GM21360 (cell line): ENCODE results near the gene HEPHL1.

ENCODE experiments used
- ATAC-seq: cut with Tn5 transposase; IDR thresholded peaks from one replicate; pipeline ENCODE4 v1.9.1; 2021; ENCODE audit warnings: mild to moderate bottlenecking, moderate library complexity; ENCODE audit not compliant: unreplicated experiment

HEPHL1 gene

DNA sequence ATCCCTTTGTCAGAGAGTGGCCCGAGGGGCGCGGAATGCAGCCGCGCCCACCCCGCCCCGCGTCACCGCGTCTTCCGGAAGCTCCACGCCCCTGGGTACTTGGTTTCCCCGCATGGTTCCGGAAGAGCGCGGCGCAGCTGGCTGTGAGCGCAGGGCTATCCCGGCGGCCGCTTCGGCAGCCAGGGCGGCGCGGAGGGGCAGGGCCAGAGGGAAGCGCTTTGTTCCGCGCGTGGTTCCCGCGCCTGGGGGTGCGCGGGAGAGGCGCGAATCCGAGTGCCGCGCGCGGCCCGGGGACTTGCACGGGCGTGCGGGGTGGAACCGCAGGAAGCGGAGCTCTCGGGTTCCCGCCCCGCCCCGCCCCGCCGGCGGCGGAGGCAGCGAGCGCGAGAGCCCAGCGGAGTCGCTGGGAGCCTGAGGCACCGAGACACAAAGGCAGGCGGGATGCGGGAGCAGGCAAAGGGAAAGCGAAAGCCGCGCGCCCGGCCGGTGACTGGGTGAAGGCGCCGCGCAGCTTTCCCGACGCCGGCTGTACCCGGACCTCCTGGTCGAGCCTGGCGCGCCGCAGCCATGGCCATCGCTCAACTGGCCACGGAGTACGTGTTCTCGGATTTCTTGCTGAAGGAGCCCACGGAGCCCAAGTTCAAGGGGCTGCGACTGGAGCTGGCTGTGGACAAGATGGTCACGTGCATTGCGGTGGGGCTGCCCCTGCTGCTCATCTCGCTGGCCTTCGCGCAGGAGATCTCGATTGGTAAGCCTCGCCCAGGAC lies 107.8 kb downstream of the HEPHL1 start, which contains the start of gene PANX1:
PANX1 (plus strand) TSS at position 96 of the 766 bp plus-strand sequence; CDS start at position 568, 472 bp downstream.
- ATAC-seq, result peak; percentile 81

DNA sequence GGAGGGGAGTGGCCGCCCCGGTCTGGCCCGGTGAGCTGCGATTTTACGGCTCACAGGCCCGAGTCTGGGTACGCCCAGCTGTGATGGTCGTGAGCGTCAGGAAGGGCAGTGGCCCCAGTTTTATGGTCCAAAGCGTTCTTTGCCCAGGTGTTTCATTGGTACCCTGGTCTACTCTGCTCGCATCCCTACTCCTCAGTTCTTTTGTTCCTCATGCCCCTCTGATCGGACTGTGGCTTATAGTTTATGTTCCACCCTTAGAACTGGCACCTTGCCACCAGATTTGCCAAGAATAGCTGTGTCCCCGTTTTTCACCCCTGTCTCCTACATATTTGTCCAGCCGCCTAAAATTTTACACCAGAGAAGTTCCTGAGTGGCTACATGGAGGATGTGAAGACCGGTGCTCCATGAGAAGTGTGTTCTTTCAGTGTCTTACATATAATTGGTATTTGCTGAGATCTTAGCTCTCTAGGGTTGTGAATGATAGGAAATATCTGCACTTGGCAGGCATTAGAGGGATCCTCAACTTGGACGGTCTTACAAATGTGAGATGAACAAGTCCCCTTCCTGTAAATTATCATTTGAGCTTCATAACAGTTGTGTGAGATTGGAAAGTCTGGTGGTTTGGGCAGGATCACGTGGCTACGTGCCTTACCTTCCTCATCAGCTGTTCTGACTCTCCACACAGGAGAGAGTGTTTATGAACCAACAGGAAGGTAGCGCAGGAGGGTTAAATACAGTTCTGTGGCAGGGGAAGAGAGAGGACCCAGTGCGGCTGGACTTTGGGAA lies 108.6 kb downstream of the HEPHL1 start:
- no peak for ATAC-seq

DNA sequence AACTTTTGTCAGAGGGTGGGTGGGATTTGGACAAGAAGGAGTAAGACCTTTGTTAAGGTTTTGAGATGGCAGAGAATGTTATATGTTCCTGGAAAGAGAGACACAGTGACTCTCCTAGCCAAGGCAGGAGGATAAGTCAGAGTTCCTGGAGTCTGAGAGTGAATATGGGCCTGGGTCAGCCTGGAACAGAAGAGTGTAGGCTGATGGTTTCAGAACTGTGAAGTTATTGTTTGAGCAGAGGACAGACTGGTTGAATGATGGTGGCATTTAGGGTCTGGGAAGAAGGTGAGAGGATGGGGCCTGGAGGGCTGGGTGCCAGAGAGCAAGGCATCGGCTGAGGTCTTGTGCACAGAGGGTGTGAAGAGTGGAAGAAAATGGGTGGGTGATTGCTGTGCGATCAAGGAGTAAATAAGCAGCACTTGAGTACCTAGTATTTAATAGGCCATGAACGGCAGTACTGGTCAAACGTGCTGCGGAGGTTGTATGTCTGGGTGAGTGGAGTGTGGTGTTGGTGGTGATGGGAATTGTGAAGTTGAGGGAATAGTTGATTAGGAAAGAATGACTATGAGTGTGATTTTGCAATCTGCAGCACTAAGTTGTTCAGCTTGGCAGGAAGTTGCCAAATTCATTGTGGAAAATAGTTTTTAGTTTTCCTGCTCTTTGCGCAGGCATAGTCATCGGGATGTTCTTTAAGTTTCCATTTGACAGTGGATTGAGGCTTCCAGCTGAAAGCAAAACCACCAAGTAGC lies 109.3 kb downstream of the HEPHL1 start:
- ATAC-seq, result no peak

DNA sequence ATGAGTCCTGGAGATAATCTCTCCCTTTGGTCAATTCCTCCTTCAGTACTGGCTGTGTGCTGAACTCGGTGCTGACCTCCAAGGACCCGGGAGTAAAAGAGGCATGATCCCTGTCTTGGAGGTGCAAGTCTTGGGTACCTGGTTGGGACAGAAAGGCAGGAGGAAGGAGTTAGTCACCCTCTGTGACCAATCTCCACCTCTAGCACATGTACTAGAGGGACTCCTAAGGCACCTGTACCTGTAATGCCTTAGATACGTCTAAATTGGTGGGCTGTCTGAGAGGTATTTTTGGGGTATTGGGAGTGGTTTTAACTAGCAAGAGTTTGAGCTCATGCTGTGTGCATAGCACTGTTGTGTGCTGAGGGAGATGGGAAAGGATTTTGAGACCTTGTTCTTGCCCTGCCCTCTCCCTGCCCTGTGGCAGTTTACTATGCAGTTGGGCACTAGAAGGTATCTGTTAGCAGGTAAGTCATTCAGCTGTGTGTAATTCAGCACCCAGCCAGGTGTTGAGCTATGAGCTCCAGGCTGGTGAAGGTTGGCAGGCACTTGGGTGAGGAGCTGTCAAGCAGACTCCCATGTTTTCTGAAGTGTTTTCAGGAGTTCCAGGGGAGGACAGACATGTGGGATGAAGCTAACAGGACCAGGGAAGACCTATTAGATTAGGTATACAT lies 110.0 kb downstream of the HEPHL1 start:
- ATAC-seq, result no peak

DNA sequence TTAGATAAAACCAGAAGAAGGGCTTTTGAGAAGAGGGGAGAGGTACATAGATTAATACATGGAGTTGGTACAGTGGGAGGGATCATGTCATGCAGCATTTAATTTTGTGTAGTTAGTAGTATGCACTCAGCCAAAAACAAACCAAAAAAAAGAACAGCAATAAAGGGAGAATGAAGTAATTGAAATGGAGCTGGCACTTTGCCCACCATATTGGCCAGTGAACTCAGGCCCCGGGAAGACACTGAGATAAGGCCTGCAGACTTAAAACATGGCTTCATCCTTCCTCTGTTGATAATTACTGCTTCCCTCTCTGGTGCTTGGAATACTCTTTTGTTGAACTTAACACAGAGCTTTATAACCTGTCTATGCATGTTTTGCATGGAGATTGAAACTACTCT lies 110.6 kb downstream of the HEPHL1 start:
- ATAC-seq, result no peak

DNA sequence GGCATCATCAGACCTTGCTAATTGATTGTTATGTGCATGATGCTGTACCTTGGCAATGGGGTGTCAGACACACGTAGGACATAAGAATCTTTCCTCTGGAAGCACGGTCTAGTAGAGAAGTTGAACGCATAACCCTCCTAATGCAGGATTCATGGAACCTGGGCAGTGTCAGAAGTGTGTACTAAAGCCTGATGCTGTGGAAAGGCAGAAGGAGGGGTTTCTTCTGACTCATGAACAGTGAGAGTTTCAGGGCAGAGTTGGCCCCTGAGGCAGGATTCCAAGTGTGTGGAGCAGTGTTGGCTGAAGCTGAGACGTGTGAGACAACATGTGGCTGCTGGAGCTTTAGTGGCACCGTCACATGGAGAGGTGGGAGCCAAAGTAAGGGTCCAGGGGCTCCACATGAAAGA lies 111.0 kb downstream of the HEPHL1 start:
- no peak for ATAC-seq

DNA sequence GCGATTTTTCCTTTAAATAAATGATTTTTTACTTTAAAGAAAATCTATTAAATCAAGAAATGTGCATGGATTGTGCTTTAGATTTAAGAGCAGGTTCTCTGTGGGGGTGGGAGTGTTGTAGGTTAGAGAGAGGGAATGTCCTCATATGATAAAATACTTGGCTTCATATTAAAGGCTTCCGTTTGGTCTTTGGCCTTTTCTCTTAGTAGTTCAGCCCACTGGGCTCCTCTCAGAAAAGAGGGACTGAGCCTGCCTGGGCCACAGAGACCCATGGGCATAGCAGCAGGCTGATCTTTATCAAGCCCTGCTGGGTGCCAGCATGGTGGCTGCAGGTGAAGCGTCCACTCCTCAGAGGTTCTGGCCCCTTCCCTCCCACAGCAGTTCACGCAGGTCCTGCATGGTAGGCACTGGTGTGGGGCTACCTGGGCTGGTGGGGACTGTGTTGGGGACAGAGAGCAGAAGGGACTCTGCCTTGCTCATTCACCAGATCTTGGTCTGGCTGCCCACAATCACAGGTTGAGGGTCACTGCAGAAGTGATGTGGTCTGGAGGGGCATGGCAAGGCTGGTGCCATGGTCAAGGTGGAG lies 111.8 kb downstream of the HEPHL1 start:
- ATAC-seq, result no peak

DNA sequence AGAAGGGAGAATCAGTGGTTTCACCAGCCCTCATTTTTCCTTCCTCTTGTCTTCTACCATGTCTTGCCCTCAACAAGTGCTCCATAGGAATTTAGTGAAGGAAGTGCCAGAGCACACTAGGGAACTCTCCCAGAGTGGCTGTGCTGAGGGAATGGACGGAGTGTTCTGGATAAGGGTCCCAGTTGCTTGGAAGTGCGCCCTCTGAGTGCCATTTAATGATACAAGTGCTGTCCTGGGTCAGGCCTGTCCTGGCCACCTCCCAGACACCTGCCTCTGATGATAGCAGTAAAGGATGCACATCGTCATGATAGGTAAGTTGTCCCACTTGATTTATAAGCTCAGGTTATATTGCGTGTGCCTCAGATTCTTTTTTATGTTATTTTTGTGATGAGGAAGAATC lies 112.6 kb downstream of the HEPHL1 start:
- ATAC-seq, result no peak

DNA sequence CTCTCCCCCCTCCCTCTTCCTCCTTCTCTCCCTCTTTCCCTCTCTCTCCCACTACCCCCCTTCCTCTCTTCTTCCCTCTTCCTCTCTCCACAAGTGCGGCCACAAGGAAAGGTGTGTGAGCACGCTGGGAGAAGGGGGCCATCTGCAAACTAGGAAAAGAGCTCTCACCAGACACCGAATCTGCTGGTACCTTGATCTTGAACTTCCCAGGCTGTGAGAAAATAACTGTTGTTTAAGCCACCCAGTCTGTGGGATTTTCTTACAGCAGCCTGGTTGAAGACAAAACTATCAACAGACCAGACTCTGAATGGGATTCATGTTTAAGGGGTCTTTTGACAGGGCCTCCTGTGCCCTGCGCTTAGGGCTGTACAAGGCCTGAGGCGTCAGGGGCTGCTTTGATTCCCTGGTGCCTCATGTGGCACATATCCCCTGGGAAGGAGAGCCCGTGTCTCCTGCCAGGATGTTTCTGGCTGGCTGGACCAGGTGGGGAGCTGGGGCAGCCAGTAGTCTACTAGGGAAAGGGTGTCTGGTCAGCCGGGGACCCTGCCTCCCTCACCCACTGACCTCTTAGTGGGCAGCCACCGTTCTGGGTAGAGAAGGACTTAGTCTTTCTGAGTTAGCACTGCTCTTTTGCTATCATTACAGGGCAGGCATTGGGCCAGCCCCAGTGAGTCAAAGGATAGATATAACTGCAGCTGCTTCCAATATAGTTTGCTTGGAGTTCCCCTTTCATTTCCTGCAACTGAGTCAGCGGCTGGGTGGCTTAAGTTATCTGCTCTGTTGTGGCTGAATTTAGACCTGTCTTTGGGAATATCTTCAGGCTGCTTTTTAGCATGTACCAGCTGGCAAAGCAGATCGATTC lies 113.7 kb downstream of the HEPHL1 start:
- peak; percentile 54 for ATAC-seq

DNA sequence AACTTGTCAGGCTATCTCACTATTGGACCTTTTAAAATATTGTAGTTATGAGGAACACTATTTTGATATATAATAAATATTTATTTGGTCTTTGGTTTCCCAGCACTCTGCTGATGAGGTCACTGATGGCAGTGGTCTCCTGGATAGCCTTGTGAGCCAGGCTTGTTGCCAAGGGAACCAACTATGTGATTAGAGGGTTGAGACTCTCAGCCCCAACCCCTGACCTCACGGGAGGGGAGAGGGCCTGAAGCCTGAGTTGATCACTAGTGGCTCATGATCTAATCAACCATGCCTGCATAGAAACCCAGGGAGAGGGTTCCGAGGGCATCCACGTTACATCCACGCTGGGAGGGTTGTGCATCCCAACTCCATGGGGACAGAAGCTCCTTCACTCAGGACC lies 118.3 kb downstream of the HEPHL1 start:
- no peak for ATAC-seq

DNA sequence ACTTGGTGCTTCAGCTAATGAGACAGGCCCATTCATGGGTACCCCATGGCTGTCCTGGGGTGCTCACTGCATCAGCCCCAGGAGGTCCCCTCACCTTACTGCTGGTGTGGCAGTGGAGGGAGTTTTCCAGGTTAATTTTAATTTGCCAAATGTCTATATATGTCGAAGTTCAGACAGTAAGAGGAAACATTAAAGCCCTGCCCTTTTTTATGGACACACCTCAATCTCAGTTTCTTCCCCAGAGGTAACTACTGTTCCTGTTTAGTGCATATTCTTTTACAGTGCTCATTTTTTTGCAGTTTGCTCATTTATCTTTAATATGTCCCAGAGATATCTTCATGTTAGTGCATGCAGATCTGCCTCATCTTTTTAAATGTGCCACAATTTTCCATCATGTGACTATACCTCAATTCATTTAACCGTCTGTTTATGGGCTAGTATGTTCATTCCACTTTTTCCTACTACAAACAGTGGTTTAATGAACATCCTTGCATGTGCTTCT lies 119.1 kb downstream of the HEPHL1 start:
- ATAC-seq, result no peak

DNA sequence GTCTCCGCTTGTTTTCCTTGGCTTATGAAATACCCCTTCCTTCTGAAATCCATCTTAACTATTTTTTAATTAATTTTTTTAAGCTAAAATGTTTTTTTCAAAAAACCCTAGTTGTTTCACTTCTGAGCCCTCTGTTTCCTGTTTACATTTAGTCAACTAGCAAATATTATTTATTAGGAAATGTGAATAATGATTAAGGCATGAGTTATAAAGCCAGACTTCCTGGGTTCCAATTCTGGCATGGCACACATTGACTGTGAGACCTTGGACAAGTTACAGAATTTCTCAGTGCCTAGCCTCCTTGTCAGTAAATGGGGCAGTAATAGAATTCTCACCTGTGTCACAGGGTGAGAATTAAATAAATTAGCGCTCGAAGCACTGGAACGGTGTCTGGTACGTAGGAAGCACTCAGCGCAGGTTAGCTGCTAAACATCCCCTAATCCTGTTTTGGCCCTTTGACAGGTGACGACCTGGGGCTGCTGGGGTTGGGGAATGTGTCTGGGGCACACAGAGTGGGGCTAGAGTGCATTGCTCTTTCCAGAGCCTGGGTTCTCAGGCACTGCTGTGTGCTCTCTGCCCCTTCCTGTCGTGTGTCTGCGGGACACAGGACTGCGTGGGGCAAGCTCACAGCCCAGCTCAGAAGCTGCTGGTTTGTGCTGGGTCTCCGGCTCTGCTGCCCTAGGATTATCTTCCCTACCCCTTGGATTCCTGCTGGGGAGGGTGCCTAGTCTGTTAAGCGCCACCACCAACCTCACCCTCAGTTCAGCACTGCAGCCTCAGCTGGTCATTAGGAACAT lies 120.6 kb downstream of the HEPHL1 start:
- ATAC-seq, result no peak

DNA sequence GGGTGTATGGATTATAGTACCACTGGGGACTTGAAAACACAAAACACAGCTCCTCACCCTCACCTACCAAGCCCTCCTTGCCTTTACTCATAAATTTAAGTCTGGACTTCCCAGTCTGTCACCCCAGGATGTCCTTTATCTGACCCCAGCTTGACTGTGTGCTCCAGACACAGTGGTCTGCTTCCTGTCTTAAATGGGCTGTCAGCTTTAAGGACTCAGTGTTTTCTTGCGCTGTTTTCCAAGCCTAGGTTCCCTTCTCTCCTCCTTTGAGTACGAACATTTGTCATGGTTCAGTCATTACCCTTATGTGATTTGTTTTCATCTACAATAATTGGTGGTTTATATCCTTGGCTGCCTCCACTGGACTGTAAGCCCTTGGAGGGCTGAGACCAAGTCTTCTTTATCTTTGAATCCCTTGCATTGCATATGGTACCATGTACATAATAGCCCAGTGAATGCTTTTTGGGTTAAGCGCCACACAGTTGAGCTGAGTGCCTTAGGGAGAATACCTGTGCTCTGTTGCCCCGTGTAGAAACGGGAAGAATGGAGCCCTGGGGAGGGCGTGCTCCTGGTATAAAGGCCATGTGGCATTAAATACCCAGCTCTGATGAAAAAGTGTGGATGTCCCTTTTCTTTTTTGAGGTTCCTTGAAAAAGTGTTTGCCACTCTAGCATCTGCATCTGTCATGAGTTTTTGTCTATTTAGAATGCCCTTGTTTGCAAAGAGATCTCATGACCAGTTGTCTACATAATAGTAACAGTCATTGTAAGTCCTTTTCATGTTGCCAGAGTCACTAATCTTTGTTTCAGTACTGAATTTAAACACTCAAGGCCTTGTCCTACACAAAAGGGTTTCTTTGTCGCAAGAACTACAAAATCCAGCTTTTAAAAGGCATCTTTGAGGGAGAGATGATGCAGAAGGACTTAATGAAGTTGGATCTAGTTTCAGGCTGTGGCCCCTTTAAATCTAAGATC lies 121.4 kb downstream of the HEPHL1 start:
- ATAC-seq, result no peak

DNA sequence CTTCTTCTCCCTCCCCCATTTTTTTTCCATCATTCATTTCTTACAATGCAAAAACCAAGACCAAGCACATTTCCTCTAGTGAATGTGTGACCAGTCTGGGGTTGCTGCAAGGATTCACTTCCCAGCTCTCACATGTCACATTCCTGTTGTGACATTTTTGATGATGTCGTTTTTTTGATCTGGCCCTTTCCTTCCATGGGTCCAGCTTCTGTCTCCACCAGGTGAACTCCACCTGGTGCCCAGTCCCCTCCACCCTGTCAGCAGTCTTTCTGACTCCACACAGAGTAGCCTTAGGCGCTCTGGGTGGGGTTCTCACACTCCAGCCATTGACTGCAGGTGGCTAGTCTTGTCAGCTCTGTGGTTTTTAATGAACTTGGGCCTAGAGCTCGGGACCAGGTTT lies 123.1 kb downstream of the HEPHL1 start:
- ATAC-seq, result no peak

DNA sequence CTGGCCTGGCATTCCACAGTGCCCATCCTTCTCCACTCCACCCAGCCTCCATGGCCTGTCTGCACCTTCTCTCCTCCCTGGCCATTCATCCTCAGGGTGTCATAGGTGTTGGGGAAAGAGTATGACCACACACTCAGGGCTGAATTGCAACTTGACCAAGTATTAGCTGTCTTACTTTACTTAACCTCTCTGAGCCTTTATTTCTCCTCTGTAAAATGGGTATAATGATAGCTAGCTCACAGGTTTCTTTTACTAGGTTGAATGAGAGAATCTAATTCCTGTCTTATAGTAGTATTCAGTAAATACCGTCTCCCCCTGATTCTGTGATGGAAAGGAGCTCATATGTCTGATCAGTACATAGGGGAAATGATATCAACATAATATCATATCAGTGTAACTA lies 123.5 kb downstream of the HEPHL1 start:
- no peak for ATAC-seq

DNA sequence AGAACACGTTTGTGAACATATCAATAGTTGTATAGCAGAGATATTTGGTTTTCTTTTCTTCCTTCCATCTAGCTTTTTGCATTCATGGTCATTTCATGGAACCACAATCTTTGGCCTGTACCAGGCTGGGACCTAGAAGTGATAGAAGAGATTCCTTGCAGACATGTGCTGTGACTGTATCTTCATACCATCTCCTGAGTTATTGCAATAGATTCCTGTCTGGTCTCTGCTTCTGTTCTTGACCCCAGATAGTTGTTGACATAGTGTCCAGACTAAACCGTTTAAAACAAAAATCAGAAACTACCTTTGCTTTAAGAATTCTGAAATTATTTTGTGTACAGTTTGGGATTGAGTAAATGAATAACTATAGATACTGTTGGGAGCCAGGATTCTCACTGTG lies 124.3 kb downstream of the HEPHL1 start:
- ATAC-seq, result no peak

DNA sequence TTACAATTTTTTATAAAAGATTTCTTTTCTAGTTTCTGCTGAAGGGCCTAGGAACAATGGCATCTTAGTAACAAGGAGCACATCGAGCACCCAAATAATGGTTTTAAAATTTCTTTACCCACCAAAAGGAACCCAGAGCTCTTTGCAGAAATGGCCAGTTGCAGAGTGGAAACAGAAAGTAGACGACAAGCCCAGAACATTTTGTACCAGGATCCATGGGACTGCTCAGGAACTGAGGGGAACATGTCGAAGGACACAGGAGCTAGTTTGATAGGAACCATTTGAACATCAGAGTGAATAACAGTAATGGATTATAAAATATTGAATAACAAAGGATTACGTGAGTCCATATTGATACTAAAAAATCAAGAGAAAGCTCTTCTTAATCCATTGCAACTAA lies 124.8 kb downstream of the HEPHL1 start:
- no peak for ATAC-seq
